GM12878 (cell line): Measurements from ENCODE around the gene RGL4. TPM values are rescaled to one million over a fixed set of nuclear protein-coding genes. Genes with fewer than 3 reads are reported as not detected.

ENCODE experiments used
- ATAC-seq: fragments of 200-7000 bp; cut with Tn5 transposase; 3 replicates; pipeline ENCODE4 v1.9.1; 2020; ENCODE audit warnings: mild to moderate bottlenecking, moderate library complexity
- BruUV-seq: library from RNA; stranded (reverse); fragments of 400-500 nt; replicated peaks from 2 replicates; lab custom pipeline; 2021; lab: Mats Ljungman, UMichigan
- CTCF ChIA-PET: fragments of 300-600 bp; sonication (Branson Sonifier 250); formaldehyde crosslinking; extraction: SDS; loops from one replicate; lab custom pipeline; 2021; ENCODE audit warnings: inconsistent platforms; lab: Yijun Ruan, JAX
- POLR2A ChIA-PET: fragments of 350-600 bp; formaldehyde crosslinking; extraction: SDS; loops from one replicate; lab custom pipeline; 2021; ENCODE audit warnings: inconsistent platforms; lab: Charles Lee
- RAD21 ChIA-PET: fragments of 300-600 bp; sonication (Branson Sonifier 250); formaldehyde crosslinking; loops from one replicate; lab custom pipeline; 2023; ENCODE audit warnings: antibody characterized with exemption; ENCODE audit not compliant: unreplicated experiment; lab: Charles Lee
- SMC1A ChIA-PET: fragments of 300-600 bp; sonication (Branson Sonifier 250); formaldehyde crosslinking; loops from one replicate; lab custom pipeline; 2023; ENCODE audit not compliant: unreplicated experiment, uncharacterized antibody; lab: Charles Lee
- DNase-seq: peaks from one replicate; pipeline ENCODE4 v3.0.0-alpha.2; 2011; ENCODE audit warnings: low read depth, low spot score
- FAIRE-seq: peaks from 3 replicates; lab custom pipeline; 2011; peaks lifted over from hg19 to GRCh38; lab: Jason Lieb, UNC
- H2AFZ ChIP-seq: 2 replicates; pipeline ENCODE4 v1.6.0; 2011; ENCODE audit warnings: low read depth, low read length, control low read depth; ENCODE audit not compliant: control insufficient read depth
- H3K27ac ChIP-seq: 2 replicates; pipeline ENCODE4 v1.5.1; 2011; ENCODE audit warnings: control low read depth; ENCODE audit not compliant: control insufficient read depth, insufficient read depth
- H3K27me3 ChIP-seq, 2 experiments: replicated peaks in 1 of 2; 2 replicates each; pipeline versions ENCODE4 v1.6.0 to v1.6.1; 2011; ENCODE audit warnings: low read length in 1 of 2; ENCODE audit not compliant: control insufficient read depth in 2 of 2, insufficient read depth in 2 of 2
- H3K36me3 ChIP-seq, 2 experiments: 2 replicates each; pipeline ENCODE4 v1.5.1; 2011; ENCODE audit warnings: low read length in 1 of 2; ENCODE audit not compliant: control insufficient read depth in 2 of 2, insufficient read depth in 2 of 2
- H3K4me1 ChIP-seq: 2 replicates; pipeline ENCODE4 v1.6.1; 2011; ENCODE audit warnings: mild to moderate bottlenecking, low read length, moderate library complexity, mixed read lengths; ENCODE audit not compliant: control insufficient read depth, insufficient read depth
- H3K4me2 ChIP-seq: 2 replicates; pipeline ENCODE4 v1.6.0; 2011; ENCODE audit warnings: control low read depth; ENCODE audit not compliant: control insufficient read depth, insufficient read depth
- H3K4me3 ChIP-seq: fragments of 200-600 bp; sonication (generic); 2 replicates; pipeline ENCODE4 v1.5.1; 2016
- H3K79me2 ChIP-seq: 2 replicates; pipeline ENCODE4 v1.6.0; 2011; ENCODE audit warnings: low read length; ENCODE audit not compliant: control insufficient read depth, insufficient read depth
- H3K9ac ChIP-seq: 2 replicates; pipeline ENCODE4 v1.8.0; 2011; ENCODE audit warnings: low read length, control low read depth, mixed read lengths; ENCODE audit not compliant: control insufficient read depth, insufficient read depth
- H3K9me3 ChIP-seq: replicated peaks from 3 replicates; pipeline ENCODE4 v1.5.1; 2011; ENCODE audit warnings: mild to moderate bottlenecking, low read length; ENCODE audit not compliant: control insufficient read depth, insufficient read depth
- H4K20me1 ChIP-seq: 2 replicates; pipeline ENCODE4 v1.6.0; 2011; ENCODE audit not compliant: control insufficient read depth, insufficient read depth
- CBFB ChIP-seq: IDR thresholded peaks from 2 replicates; pipeline ENCODE4 v1.6.1; 2016; ENCODE audit warnings: antibody characterized with exemption, low read depth
- CHD2 ChIP-seq: IDR thresholded peaks from 2 replicates; pipeline ENCODE4 v1.6.1; 2011; ENCODE audit warnings: low read depth, low read length, improper control_type of control experiment, borderline replicate concordance
- CREB1 ChIP-seq: IDR thresholded peaks from 2 replicates; pipeline ENCODE4 v1.6.1; 2012; ENCODE audit warnings: low read depth, mild to moderate bottlenecking, inconsistent platforms
- HDGF ChIP-seq: fragments of 450-650 bp; IDR thresholded peaks from 2 replicates; pipeline ENCODE4 v1.6.1; 2016; ENCODE audit warnings: antibody characterized with exemption
- LARP7 ChIP-seq: fragments of 450-650 bp; IDR thresholded peaks from 2 replicates; pipeline ENCODE4 v1.6.1; 2017; ENCODE audit warnings: mild to moderate bottlenecking
- NFXL1 ChIP-seq: fragments of 450-650 bp; IDR thresholded peaks from 2 replicates; pipeline ENCODE4 v1.6.1; 2017; ENCODE audit warnings: antibody characterized with exemption, mild to moderate bottlenecking, borderline replicate concordance
- NR2C1 ChIP-seq: fragments of 450-650 bp; IDR thresholded peaks from 2 replicates; pipeline ENCODE4 v1.6.1; 2017; ENCODE audit warnings: antibody characterized with exemption, mild to moderate bottlenecking, moderate library complexity
- POU2F2 ChIP-seq: IDR thresholded peaks from 3 replicates; pipeline ENCODE4 v1.6.1; 2011; ENCODE audit warnings: low read depth, mild to moderate bottlenecking, low read length, borderline replicate concordance
- RELA ChIP-seq: fragments of 450-650 bp; IDR thresholded peaks from 2 replicates; pipeline ENCODE4 v1.8.0; 2014; ENCODE audit warnings: borderline replicate concordance; ENCODE audit not compliant: partially characterized antibody
- SMAD5 ChIP-seq: IDR thresholded peaks from 2 replicates; pipeline ENCODE4 v1.6.1; 2016; ENCODE audit warnings: antibody characterized with exemption, low read depth
- SMC3 ChIP-seq: IDR thresholded peaks from 2 replicates; pipeline ENCODE4 v1.6.1; 2011; ENCODE audit warnings: low read length, improper control_type of control experiment, borderline replicate concordance
- TARDBP ChIP-seq: IDR thresholded peaks from 2 replicates; pipeline ENCODE4 v1.6.1; 2016; ENCODE audit warnings: borderline replicate concordance
- YBX1 ChIP-seq: fragments of 450-650 bp; IDR thresholded peaks from 2 replicates; pipeline ENCODE4 v1.6.1; 2016; ENCODE audit warnings: antibody characterized with exemption
- ZBED1 ChIP-seq: IDR thresholded peaks from 2 replicates; pipeline ENCODE4 v1.6.1; 2016; ENCODE audit warnings: borderline replicate concordance
- ZNF207 ChIP-seq: fragments of 450-650 bp; IDR thresholded peaks from 2 replicates; pipeline ENCODE4 v1.6.1; 2014; ENCODE audit warnings: antibody characterized with exemption, mild to moderate bottlenecking, borderline replicate concordance
- WGBS: methylation state at CpG from one replicate; pipeline ENCODE4 v1.1.6; 2016; ENCODE audit warnings: low lambda C conversion rate; ENCODE audit not compliant: insufficient replicate concordance, insufficient coverage; ENCODE audit errors: missing lambda C conversion rate; 5-methylcytosine and 5-hydroxymethylcytosine counted together
- in situ Hi-C: fragments of 300-500 bp; cut with MboI; formaldehyde crosslinking; loops from 9 replicates; pipeline ENCODE4 v1.14.3; 2018; ENCODE audit warnings: mixed read lengths
- intact Hi-C: fragments of 100-400 bp; cut with micrococcal nuclease; formaldehyde crosslinking; loops from one replicate; pipeline ENCODE4 v1.14.2; 2022; ENCODE audit not compliant: unreplicated experiment
- polyA plus RNA-seq, 11 experiments: library from polyadenylated mRNA; depleted of rRNA in 4 of 11; unstranded in 6 of 11; stranded (reverse) in 5 of 11; fragments of >200 nt; fragmentation: Nextera tagmentation in 4 of 11; fragmentation: Illumina TruSeq in 1 of 11; extraction: Ambion mirVana in 4 of 11; extraction: Trizol in 1 of 11; gene quantifications; 1 replicate in 1 of 11; 2 replicates in 10 of 11; pipeline versions ENCODE4 v1.2.1 to v1.2.3, GENCODE V29; 2011 to 2016; ENCODE audit warnings: inconsistent platforms in 2 of 11, missing spikeins in 2 of 11, low read depth in 1 of 11
- total RNA-seq, 4 experiments: library from RNA; depleted of rRNA in 3 of 4; stranded (reverse); fragments of >200 nt in 3 of 4; fragmentation: Illumina TruSeq in 1 of 4; extraction: Trizol in 1 of 4; gene quantifications; 2 replicates each; pipeline versions ENCODE4 v1.2.1 to v1.2.3, GENCODE V29; 2013 to 2021
- TF ChIP-seq, protein P1 (sequence below): IDR thresholded peaks from 2 replicates; pipeline ENCODE4 v1.6.1; 2011; ENCODE audit warnings: low read depth, low read length, improper control_type of control experiment, borderline replicate concordance
- TF ChIP-seq, protein P2 (sequence below), 3 experiments: IDR thresholded peaks in 2 of 3; conservative IDR thresholded peaks in 1 of 3; 2 replicates each; pipeline ENCODE4 v1.5.1; 2011; ENCODE audit warnings: low read depth in 3 of 3, low read length in 3 of 3, mild to moderate bottlenecking in 3 of 3, control low read depth in 2 of 3, moderate library complexity in 2 of 3, inconsistent platforms in 1 of 3, mixed read lengths in 1 of 3; ENCODE audit not compliant: control insufficient read depth in 2 of 3, insufficient read depth in 1 of 3; ENCODE audit errors: extremely low read depth in 1 of 3

RGL4 gene
- total and polyA plus RNA-seq, 10 of the 15 experiments (the other 5 are each of a cell fraction or from before 2014, with no cell fraction given) = 1.4 to 9.0 (median 2.0) TPM; not detected in 1

DNA sequence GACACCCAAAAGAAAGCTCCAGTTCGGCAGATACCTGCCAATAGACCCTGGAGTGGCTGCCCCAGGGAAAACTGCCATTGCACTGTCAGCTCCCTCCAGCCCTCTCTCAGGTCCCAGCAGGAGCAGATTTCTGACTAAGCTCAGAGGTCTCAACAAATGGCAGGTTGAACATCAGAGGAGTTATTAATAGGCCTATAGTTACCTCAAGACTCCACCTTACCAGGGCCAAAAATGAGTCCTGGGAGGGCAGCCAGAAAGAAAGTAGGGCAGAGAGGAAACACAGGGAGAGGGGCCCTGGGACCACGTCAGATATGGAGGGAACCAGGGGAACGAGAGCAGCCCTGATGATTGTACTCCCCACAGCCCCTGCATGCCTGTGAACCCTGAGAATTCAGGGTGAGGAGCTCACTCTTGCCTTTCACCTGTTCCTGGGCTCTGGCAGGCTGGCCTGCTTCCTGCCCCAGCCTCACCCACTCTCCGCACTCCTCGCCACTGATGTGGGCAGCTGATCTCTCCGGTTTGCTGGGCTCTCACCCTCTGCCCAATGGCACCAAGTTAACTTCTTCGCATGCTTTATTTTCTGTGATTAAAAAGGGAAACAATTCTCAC lies 4.3 kb upstream of the RGL4 start:
- no peak for FAIRE-seq
- no peaks in the 10 kb centered on the region for H3K4me1 ChIP-seq
- H3K9me3 ChIP-seq = no peaks in the 10 kb centered on the region
- no peak overlapping the region for H3K4me3 ChIP-seq
- DNase-seq = no peak
- H3K36me3 ChIP-seq = peaks cover 0 to 5% of the 10 kb centered on the region in 2 experiments; a peak in 2 of 4 replicates
- WGBS = 82% methylated on average over 7 of the region's 7 CpGs
- no peak overlapping the region for H2AFZ ChIP-seq
- no peak overlapping the region for H3K4me2 ChIP-seq
- ChIA-PET POLR2A (interaction anchor here (1.7 kb wide), 1 partner anchor 9 kb away, joined by 4 read pairs; no protein-coding TSS in a partner anchor), RAD21 (no interaction called here), CTCF (no interaction called here), SMC1A (no interaction called here)
- intact Hi-C loops = no loop called here
- in situ Hi-C loops = no loop called here
- ATAC-seq = no peak
- H3K27me3 ChIP-seq = no peaks in the 10 kb centered on the region
- no peak overlapping the region for H3K27ac ChIP-seq
- TF ChIP-seq NFXL1 (no peak), CHD2 (no peak), TARDBP (no peak), SMAD5 (no peak)
- 0 out of 2 replicates have a peak, but pooled peaks cover 3% of the 10 kb centered on the region for H4K20me1 ChIP-seq
- H3K79me2 ChIP-seq = no peaks in the 10 kb centered on the region
- H3K9ac ChIP-seq = no peak overlapping the region
- BruUV-seq = no TSS peak

DNA sequence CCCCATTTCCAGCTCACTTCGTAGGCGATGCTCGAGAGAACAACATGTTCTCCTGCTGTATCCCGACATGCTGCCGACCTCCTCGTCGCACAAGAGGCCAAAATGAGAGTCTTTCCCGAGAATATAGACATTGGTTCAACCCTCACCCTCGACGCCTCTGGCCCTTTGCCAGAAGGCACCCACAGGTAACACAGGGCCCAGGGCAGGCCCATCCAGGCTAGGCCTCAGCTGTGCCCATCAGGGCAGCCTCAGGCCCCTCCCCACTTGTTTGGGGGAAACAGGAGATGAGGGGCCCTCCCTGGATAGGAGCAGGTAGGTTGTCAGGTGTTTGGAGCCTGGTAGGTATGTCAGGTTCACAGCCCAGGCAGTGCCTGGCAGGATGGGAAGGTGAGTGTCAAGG lies 2.7 kb upstream of the RGL4 start:
- Histone ChIP-seq H2AFZ (no peak overlapping the region), H3K27ac (no peak overlapping the region), H3K4me1 (no peaks in the 10 kb centered on the region), H3K4me2 (no peak overlapping the region), H3K9ac (no peak overlapping the region), H3K79me2 (no peaks in the 10 kb centered on the region), H3K9me3 (no peaks in the 10 kb centered on the region), H4K20me1 (0 out of 2 replicates have a peak, but pooled peaks cover 3% of the 10 kb centered on the region), H3K27me3 (no peaks in the 10 kb centered on the region), H3K36me3 (peaks cover 0 to 2% of the 10 kb centered on the region in 2 experiments; a peak in 2 of 4 replicates), H3K4me3 (no peak overlapping the region)
- ChIA-PET CTCF (no interaction called here), POLR2A (no interaction called here), RAD21 (no interaction called here), SMC1A (no interaction called here)
- no peak for FAIRE-seq
- DNase-seq = no peak
- BruUV-seq = no TSS peak
- ATAC-seq = no peak
- in situ Hi-C loops (no loop called here), intact Hi-C loops (no loop called here)
- WGBS = 95% methylated on average over 10 of the region's 10 CpGs
- TF ChIP-seq SMC3 = no peak
- TF ChIP-seq CREB1 = no peak
- TF ChIP-seq HDGF = no peak
- TF ChIP-seq NR2C1 = no peak
- TF ChIP-seq, protein P1, sequence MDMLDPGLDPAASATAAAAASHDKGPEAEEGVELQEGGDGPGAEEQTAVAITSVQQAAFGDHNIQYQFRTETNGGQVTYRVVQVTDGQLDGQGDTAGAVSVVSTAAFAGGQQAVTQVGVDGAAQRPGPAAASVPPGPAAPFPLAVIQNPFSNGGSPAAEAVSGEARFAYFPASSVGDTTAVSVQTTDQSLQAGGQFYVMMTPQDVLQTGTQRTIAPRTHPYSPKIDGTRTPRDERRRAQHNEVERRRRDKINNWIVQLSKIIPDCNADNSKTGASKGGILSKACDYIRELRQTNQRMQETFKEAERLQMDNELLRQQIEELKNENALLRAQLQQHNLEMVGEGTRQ = no peak
- no peak for TF ChIP-seq POU2F2
- TF ChIP-seq, protein P2, sequence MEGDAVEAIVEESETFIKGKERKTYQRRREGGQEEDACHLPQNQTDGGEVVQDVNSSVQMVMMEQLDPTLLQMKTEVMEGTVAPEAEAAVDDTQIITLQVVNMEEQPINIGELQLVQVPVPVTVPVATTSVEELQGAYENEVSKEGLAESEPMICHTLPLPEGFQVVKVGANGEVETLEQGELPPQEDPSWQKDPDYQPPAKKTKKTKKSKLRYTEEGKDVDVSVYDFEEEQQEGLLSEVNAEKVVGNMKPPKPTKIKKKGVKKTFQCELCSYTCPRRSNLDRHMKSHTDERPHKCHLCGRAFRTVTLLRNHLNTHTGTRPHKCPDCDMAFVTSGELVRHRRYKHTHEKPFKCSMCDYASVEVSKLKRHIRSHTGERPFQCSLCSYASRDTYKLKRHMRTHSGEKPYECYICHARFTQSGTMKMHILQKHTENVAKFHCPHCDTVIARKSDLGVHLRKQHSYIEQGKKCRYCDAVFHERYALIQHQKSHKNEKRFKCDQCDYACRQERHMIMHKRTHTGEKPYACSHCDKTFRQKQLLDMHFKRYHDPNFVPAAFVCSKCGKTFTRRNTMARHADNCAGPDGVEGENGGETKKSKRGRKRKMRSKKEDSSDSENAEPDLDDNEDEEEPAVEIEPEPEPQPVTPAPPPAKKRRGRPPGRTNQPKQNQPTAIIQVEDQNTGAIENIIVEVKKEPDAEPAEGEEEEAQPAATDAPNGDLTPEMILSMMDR (IDR thresholded peaks at IDR 0.05 in 2 of 3, conservative IDR thresholded peaks at IDR 0.05 in 1 of 3; ENCODE audit: control insufficient read depth in 2 of 3, extremely low read depth in 1 of 3, insufficient read depth in 1 of 3, low read depth in 3 of 3, low read length in 3 of 3) = no peak
- no peak for TF ChIP-seq YBX1
- no peak for TF ChIP-seq RELA
- no peak for TF ChIP-seq CBFB
- no peak for TF ChIP-seq ZNF207
- TF ChIP-seq ZBED1 = no peak
- no peak for TF ChIP-seq LARP7
- no peak for TF ChIP-seq TARDBP
